Myocyte (in vitro differentiated cells): ENCODE results near the gene TAS1R1. TPM values are rescaled to one million over a fixed set of nuclear protein-coding genes. Genes with fewer than 3 reads are reported as not detected.
"Not testable (repeated sequence)": the region's sequence is repeated elsewhere in the genome, so short reads cannot be mapped to it uniquely, and the experiment has no call there.

Experiments
- DNase-seq: peaks from one replicate; pipeline ENCODE4 v3.0.0-alpha.2; 2012; ENCODE audit warnings: low read depth
- total RNA-seq: library from RNA; depleted of rRNA; stranded (reverse); fragments of >200 nt; gene quantifications from 2 replicates; pipeline ENCODE4 v1.2.3, GENCODE V29; 2014

The TAS1R1 gene
- total RNA-seq, 1 donor from 2014 or later, result 7.5 TPM

DNA sequence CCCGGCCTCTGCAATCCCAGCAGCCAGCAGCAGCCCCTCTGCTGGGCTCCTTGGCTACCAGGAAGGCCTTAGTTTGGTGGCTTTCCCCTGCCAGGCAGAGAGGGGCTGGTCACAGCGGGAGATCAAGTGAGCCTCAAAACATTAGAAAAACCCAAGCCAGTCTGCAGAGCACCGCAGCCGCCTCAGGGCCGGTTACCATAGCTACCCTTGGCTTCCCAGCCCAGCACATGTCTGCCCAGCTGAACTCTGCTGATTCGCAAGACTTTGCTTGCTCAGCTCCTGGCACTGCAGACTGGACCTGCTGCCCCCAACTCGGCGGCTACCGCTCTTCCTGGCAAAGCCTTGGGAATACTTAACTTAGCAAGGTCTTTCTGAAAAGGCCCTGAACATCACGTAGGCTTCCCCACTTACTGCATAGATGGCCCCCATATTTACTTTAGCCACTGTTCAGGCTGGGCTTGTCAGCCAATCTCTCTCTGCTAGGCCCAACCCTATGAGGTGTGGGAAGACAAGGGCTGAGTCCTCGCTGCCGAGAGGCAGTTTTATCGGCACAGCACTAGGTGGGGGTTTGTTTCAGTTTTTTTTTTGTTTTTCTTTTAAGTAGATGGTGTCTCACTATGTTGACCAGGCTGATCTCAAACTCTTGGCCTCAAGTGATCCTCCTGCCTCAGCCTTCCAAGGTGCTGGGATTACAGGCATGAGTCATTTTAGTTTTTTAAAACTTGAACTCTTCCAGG is 35.0 kb upstream of the TAS1R1 start:
- peak; percentile 77 for DNase-seq

DNA sequence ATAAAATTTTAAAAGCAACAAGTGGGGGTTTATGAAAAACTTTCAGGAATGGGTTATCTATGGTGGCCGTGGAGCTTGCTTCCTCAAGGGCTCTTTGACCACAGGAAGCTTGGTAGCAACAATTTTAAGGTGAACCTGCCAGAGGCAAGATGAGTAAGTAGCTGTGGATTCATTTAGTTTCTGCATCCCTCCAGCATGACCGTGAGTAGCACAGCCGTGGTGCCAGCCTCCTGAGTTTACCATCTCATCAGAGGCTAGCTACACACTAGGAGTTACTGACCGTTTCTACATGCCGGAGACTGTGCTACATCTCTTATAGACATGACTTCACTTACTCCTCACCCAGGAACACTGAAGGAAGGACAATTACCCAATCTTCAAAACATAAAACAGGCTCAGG is 33.6 kb upstream of the TAS1R1 start:
- DNase-seq, result no peak

DNA sequence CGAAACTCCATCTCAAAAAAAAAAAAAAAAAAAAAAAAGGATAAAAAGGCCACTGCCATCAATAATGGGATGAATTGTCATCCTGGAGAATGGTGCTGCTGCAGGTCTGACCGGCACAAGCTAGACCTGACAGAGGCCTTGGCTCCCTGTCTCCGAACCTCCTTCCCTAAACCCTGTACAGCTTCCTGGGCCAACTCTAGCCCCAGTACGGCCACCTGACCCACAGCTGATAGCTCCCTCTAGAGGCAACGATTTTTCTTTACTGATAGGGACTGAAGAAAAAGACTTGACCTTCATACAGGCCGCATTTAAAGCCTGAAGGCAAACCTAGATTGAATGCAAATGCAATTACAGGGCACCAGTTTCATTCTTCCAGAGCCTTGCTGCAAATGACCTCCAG is 31.5 kb upstream of the TAS1R1 start:
- DNase-seq, result peak; percentile 67

DNA sequence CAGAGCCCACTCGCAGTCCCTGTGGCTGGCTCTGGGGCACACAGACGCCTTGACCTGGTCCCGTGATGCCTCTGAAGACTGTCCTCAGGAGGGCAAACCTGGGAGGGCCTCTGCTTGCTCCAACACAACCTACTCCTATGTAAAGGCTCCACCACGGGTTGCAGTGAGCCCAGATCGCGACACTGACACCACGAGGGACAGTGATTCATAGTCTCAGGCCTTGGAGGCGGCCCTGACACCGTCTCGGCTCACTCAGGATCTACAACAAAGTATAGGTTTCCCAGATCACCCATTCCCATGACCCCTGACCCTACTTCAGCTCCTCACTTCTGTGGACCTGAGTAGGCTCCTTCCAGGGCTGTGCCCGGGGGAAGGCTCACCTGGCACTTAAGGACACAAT is 28.8 kb upstream of the TAS1R1 start:
- no peak for DNase-seq

DNA sequence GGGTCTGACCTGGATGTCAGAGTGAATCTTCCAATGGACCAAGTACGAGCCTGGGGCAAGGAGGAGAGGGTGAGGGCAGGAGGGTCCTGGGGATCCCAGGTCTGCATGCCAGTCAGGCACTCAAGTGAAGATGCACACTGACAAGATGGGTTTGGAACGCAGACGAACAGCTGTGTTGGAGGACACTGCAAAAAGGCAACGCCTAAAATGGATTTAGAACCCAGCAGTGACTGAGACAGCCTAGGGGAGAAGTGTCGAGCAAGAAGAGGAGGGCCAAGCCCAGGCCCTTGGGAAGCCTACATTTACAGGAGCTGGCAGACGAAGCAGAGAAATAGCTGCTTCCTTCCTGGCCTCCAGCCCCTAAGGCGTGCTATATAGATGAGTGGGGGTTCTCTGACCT is 26.6 kb upstream of the TAS1R1 start:
- peak; percentile 36 for DNase-seq

DNA sequence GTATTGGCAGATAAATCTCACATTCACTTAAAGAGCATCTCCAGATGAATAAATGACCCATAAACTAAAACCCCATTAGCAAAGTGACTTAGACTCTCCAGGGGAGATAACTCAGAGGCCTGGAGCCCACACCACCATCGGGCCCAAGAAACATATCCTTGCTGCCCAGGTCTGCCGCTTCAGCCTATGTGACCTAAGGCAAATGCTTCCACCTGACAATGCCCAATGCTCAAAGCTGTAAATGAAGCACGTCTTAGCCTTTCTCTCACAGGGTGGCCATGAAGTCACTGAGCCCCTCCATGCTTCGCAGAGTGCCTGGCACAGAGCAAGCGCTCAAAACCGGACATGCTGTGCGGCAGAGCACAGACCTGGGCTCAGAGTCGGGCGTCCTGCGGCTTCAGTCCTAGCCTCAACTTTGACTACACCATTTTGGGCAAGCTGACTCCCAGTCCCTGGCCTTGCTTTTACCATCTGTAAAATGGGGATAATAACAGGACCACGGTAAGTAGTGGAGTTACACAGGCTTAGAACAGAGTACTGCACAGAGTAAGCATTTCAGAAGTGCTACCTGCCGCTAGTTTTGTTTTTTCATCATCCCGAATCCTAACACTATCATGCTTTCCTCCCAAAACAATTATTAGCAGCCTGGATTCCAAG is 24.5 kb upstream of the TAS1R1 start:
- no peak for DNase-seq

- no peak for DNase-seq
Measured at GRCh38 chr1:6531996-6532395, 23.1 kb upstream of the TAS1R1 start.

GRCh38 chr1:6534248-6534822 is 20.8 kb upstream of the TAS1R1 start:
- DNase-seq, result no peak

DNA sequence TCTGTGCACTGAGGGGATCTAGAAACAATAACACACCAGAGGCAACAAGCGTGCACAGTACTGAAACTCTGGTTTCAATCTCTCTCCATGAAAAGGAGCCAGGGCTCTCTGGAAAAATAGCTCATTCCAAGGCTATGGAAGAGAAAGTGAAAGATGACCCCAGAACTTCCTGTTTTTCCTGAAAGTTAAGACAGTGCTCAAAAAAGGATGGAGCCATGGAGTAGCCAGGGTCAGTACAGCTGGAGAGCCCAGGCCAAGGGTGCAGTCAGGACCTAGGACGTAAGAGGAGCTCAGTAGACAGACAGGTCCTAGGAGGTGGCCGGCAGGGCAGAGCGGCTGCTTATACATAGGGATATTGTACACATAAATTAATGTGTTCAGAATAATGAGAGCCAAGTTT is 19.9 kb upstream of the TAS1R1 start:
- no peak for DNase-seq

- no peak for DNase-seq
Measured at GRCh38 chr1:6536291-6536690, 18.8 kb upstream of the TAS1R1 start.

GRCh38 chr1:6538956-6539355 is 16.2 kb upstream of the TAS1R1 start:
- no peak for DNase-seq

GRCh38 chr1:6544831-6545230 is 10.3 kb upstream of the TAS1R1 start:
- DNase-seq, result no peak

DNA sequence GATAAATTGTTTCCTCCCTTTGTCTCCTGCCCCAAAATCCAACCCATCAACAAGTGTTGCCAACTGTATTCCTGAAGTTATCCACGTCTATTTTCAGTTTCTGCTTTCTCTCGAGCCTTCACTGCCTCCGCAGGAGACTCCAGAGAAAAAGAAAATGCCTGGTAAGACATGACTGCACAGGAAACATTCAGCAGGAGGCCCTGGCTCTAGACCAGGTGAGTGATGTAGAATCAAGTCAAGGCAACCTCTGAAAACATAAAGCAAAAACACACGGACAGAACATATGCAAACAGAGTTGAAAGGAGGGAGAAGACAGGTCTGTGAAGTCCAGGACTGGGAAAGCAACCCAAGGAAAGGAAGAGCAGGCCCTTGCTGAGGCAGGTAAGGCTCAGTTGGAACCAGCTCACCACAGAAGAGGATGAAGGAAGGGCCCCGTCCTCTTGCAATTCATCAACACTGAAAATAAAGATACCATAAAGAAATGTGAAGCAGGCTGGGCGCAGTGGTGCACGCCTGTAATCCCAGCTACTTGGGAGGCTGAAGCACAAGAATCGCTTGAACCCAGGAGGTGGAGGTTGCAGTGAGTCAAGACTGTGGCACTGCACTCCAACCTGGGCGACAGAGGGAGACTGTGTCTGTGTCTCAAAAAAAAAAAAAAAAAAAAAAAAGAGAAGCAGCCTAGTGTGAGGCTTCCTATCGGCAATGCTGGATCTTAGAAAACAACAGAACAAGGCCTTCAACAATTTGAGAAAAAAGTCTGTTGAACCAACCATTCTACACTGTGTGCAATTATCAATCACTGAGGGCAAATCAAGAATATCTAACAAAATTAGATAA is 9.6 kb upstream of the TAS1R1 start:
- DNase-seq, result no peak

GRCh38 chr1:6546326-6546725 is 8.8 kb upstream of the TAS1R1 start:
- no peak for DNase-seq

- DNase-seq, result no peak
Measured at GRCh38 chr1:6547301-6547700, 7.8 kb upstream of the TAS1R1 start.

DNA sequence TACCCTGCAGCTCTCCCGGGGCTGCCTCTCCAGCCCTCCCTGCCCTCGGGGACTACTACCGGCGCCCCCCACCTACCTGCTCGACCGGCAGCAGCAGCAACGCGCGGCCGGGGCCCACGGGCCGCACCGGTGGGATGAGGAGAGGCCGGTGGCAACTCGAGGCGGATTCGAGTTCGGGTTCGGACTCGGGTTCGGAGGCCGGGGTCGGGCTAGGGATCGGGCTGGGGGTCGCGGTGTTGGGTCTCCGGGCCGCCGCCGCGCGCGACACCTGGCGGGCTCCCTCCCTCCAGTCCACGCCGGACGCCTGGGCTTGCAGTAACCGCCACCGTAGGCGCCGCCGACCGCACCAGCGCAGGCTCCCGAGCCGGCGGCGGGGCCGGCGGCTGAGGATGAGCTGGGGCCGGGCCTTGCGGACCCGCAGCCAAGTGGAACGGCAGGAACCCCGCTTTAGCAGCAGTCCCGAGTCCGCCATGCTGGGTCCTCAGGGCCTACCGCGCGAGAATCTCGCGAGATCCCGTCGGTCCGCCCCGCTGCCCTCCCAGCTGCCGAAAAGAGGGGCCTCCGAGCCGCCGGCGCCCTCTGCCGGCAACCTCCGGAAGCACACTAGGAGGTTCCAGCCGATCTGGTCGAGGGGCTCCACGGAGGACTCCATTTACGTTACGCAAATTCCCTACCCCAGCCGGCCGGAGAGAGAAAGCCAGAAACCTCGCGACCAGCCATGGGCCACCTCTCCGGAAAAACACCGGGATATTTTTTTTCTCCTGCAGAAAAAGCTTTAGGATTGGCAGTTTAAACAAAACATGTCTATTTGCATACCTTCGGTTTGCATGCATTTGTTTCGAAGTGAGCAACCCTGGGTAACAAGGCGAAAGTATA is 838 bp upstream of the TAS1R1 start, which contains the start of gene NOL9:
TSS of gene NOL9 (minus strand) at position 483 of the 876 bp plus-strand sequence. CDS start at position 472, 11 bp downstream.
- peak; percentile 94 for DNase-seq

- DNase-seq, result no peak
Measured at GRCh38 chr1:6557597-6557996, 2.5 kb downstream of the TAS1R1 start.

DNA sequence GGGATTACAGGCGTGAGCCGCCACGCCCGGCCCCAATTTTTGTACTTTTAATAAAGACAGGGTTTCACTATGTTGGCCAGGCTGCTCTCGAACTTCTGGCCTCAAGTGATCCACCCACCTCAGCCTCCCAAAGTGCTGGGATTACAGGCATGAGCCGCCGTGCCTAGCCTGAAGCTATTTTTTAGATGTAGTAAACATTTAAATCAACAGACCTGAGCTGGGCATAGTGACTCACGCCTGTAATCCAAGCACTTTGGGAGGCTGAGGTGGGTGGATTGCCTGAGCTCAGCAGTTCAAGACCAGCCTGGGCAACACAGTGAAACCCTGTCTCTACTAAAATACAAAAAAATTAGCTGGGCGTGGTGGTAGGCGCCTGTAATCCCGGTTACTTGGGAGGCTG is 4.1 kb downstream of the TAS1R1 start:
- DNase-seq, result not testable (repeated sequence)

DNA sequence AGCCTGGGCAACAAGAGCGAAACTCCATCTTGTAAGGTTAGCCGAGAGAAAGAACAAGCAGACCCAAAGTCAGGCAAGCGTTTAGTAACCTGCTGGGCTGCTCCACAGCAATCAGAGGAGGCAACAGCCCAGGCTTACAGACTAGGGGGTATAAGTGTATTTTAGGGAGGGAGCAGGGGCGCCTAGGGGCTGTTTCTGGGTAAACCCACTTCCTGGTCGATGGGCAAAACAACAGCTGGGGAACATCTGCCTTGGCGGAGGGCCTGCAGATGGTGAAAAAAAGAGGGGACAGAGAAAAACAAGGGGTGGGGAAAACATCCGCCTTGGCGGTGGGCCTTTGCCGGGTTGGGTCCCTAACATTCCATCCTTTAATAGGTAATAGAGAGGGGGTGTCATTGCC is 5.2 kb downstream of the TAS1R1 start:
- no peak for DNase-seq

DNA sequence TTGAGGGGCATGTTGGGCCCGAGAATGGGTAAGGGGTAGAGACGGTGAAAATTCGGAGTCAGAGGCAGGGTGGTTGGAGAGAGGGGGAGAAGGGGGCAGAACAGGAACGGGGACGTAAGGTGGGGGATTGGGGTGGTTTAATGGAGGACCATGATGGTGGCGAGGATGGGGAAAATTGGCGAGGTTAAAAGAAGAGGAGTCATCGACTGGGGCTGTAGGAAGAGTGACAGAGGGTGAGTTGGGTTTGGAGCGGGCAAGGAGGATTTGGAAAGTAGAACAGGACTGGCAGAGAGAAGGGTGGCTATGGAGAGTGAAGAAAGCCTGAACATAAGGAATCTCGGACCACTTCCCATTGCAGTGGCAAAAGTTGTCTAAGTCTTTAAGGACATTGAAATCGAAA is 13.9 kb downstream of the TAS1R1 start:
- DNase-seq, result no peak

DNA sequence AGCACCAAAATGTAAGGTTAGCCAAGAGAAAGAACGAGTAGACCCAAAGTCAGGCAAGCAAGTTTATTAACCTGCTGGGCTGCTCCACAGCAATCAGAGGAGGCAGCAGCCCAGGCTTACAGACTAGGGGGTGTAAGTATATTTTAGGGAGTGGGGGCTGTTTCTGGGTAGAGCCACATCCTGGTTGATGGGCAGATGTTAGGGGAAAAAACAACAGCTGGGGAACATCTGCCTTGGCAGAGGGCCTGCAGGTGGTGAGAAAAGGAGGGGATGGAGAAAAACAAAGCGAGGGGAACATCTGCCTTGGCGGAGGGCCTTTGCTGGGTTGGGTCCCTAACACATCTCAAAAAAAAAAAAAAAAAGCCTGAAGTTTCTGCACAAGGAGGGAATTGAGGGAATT is 15.0 kb downstream of the TAS1R1 start:
- no peak for DNase-seq
